SU-DHL-6 (cell line): ENCODE results near the gene SLC25A34.

Experiments
- H2AFZ ChIP-seq: fragments of 200-600 bp; sonication (generic); 2 replicates; pipeline ENCODE4 v1.6.1; 2014; ENCODE audit warnings: low read depth, mild to moderate bottlenecking, moderate library complexity, mixed read lengths, antibody characterized with exemption, low read length; ENCODE audit not compliant: severe bottlenecking
- H3F3A ChIP-seq: fragments of 200-600 bp; shearing (Covaris generic); 2 replicates; pipeline ENCODE4 v1.6.0; 2016; ENCODE audit warnings: antibody characterized with exemption, mild to moderate bottlenecking; ENCODE audit not compliant: insufficient read depth
- H3K27ac ChIP-seq: fragments of 200-600 bp; sonication (generic); 2 replicates; pipeline ENCODE4 v1.5.1; 2016; ENCODE audit warnings: low read depth, mild to moderate bottlenecking, low read length, moderate library complexity, mixed read lengths
- H3K27me3 ChIP-seq: fragments of 200-600 bp; sonication (generic), shearing (Covaris generic); 2 replicates; pipeline ENCODE4 v1.6.0; 2014; ENCODE audit warnings: mild to moderate bottlenecking, low read length
- H3K36me3 ChIP-seq: fragments of 200-600 bp; sonication (generic); 2 replicates; pipeline ENCODE4 v1.6.1; 2014; ENCODE audit warnings: mild to moderate bottlenecking, low read length, mixed read lengths
- H3K4me2 ChIP-seq: fragments of 300-600, 200-600 bp; shearing (Covaris generic), sonication (generic); 2 replicates; pipeline ENCODE4 v1.6.0; 2014; ENCODE audit warnings: low read length, low read depth, mild to moderate bottlenecking; ENCODE audit not compliant: poor library complexity, severe bottlenecking
- H3K4me3 ChIP-seq: fragments of 200-600 bp; sonication (generic); 2 replicates; pipeline ENCODE4 v1.5.1; 2014; ENCODE audit warnings: antibody characterized with exemption, low read length, mild to moderate bottlenecking, mixed read lengths; ENCODE audit not compliant: insufficient read depth, poor library complexity, severe bottlenecking
- H3K79me2 ChIP-seq: fragments of 200-600 bp; sonication (generic); 2 replicates; pipeline ENCODE4 v1.6.1; 2014; ENCODE audit warnings: mild to moderate bottlenecking, low read length, moderate library complexity; ENCODE audit not compliant: insufficient read depth
- H3K9ac ChIP-seq: fragments of 200-600 bp; sonication (generic); 2 replicates; pipeline ENCODE4 v1.7.0; 2014; ENCODE audit warnings: mild to moderate bottlenecking, low read length
- H3K9me2 ChIP-seq: fragments of 200-600 bp; sonication (generic); replicated peaks from 2 replicates; pipeline ENCODE4 v1.6.1; 2014; ENCODE audit warnings: low read length; ENCODE audit not compliant: insufficient read depth
- H3K9me3 ChIP-seq: fragments of 200-600 bp; sonication (generic); 2 replicates; pipeline ENCODE4 v1.6.1; 2014; ENCODE audit warnings: low read length, mixed read lengths; ENCODE audit not compliant: insufficient read depth
- H4K20me1 ChIP-seq: fragments of 200-600 bp; sonication (generic); 2 replicates; pipeline ENCODE4 v1.6.1; 2014; ENCODE audit warnings: low read depth, mild to moderate bottlenecking, antibody characterized with exemption, low read length, moderate library complexity, mixed read lengths
- CTCF ChIP-seq: fragments of 200-600 bp; sonication (generic); IDR thresholded peaks from one replicate; pipeline ENCODE4 v1.5.1; 2017; ENCODE audit warnings: antibody characterized with exemption, mild to moderate bottlenecking, low read length, moderate library complexity; ENCODE audit not compliant: insufficient read depth, poor library complexity, severe bottlenecking
- EZH2phosphoT487 ChIP-seq: fragments of 200-600 bp; sonication (generic), shearing (Covaris generic); conservative IDR thresholded peaks from 2 replicates; pipeline ENCODE4 v1.6.1; 2018; ENCODE audit warnings: mild to moderate bottlenecking, antibody characterized with exemption, low read length, moderate library complexity, mixed read lengths

The SLC25A34 gene

GRCh38 chr1:15707239-15707925 lies 28.7 kb upstream of the SLC25A34 start:
- no peak overlapping the region for H3K4me3 ChIP-seq
- no peak overlapping the region for H2AFZ ChIP-seq
- H3K79me2 ChIP-seq = peaks cover 12% of the 10 kb centered on the region; the same call in 1 of the 2 replicates
- no peaks in the 10 kb centered on the region for H3K9me2 ChIP-seq
- H3K9me3 ChIP-seq = no peaks in the 10 kb centered on the region
- H3K27me3 ChIP-seq = no peaks in the 10 kb centered on the region
- TF ChIP-seq EZH2phosphoT487 (no peak), CTCF (no peak)
- no peak overlapping the region for H3K9ac ChIP-seq
- no peaks in the 10 kb centered on the region for H3K36me3 ChIP-seq
- no peak overlapping the region for H3K4me2 ChIP-seq
- H3F3A ChIP-seq = no peaks in the 10 kb centered on the region
- no peaks in the 10 kb centered on the region for H4K20me1 ChIP-seq
- no peak overlapping the region for H3K27ac ChIP-seq

GRCh38 chr1:15708486-15709137 lies 27.4 kb upstream of the SLC25A34 start:
- H4K20me1 ChIP-seq = no peaks in the 10 kb centered on the region
- H3K4me2 ChIP-seq = no peak overlapping the region
- H2AFZ ChIP-seq = no peak overlapping the region
- H3K36me3 ChIP-seq = no peaks in the 10 kb centered on the region
- H3K9ac ChIP-seq = no peak overlapping the region
- H3K27ac ChIP-seq = no peak overlapping the region
- H3K9me2 ChIP-seq = no peaks in the 10 kb centered on the region
- no peaks in the 10 kb centered on the region for H3K27me3 ChIP-seq
- H3K4me3 ChIP-seq = no peak overlapping the region
- TF ChIP-seq CTCF (no peak), EZH2phosphoT487 (no peak)
- no peaks in the 10 kb centered on the region for H3K9me3 ChIP-seq
- peaks cover 12% of the 10 kb centered on the region; the same call in 1 of the 2 replicates for H3K79me2 ChIP-seq
- no peaks in the 10 kb centered on the region for H3F3A ChIP-seq

- no peaks in the 10 kb centered on the region for H3K9me3 ChIP-seq
- no peak overlapping the region for H3K4me2 ChIP-seq
- TF ChIP-seq EZH2phosphoT487 (no peak), CTCF (no peak)
- H3K4me3 ChIP-seq = no peak overlapping the region
- H3K36me3 ChIP-seq = no peaks in the 10 kb centered on the region
- H3F3A ChIP-seq = no peaks in the 10 kb centered on the region
- no peaks in the 10 kb centered on the region for H3K9me2 ChIP-seq
- no peak overlapping the region for H2AFZ ChIP-seq
- H3K79me2 ChIP-seq = peaks cover 12% of the 10 kb centered on the region; the same call in 1 of the 2 replicates
- no peak overlapping the region for H3K27ac ChIP-seq
- no peaks in the 10 kb centered on the region for H4K20me1 ChIP-seq
- no peaks in the 10 kb centered on the region for H3K27me3 ChIP-seq
- H3K9ac ChIP-seq = no peak overlapping the region
These were observed 26.8 kb upstream of the SLC25A34 start for GRCh38 chr1:15709226-15709625.
